Heart left ventricle (tissue), 16 donors: ENCODE results near the gene MYO7A. TPM values are rescaled to one million over a fixed set of nuclear protein-coding genes. Genes with fewer than 3 reads are reported as not detected.

Source experiments
- ATAC-seq, 4 donors: fragments of 200-7000 bp; cut with Tn5 transposase; one replicate each; pipeline ENCODE4 v1.9.1; 2020 to 2022; ENCODE audit warnings: moderate library complexity in 4 of 4, mild to moderate bottlenecking in 3 of 4, moderate number of reproducible peaks in 1 of 4
- DNase-seq, 5 donors: peaks; one replicate each; pipeline ENCODE4 v3.0.0-alpha.2; 2020
- H3K27ac ChIP-seq, 12 donors: fragments of 200-600 bp; sonication (generic) in 4 of 12; one replicate each; pipeline versions ENCODE4 v1.5.0 to v1.8.0; 2016 to 2022; ENCODE audit warnings: mild to moderate bottlenecking in 2 of 12
- H3K27me3 ChIP-seq, 9 donors: fragments of 200-600 bp; sonication (generic) in 2 of 9; one replicate each; pipeline versions ENCODE4 v1.5.1 to v1.8.0; 2016 to 2022; ENCODE audit warnings: mild to moderate bottlenecking in 3 of 9
- H3K36me3 ChIP-seq, 9 donors: fragments of 200-600 bp; sonication (generic) in 2 of 9; one replicate each; pipeline versions ENCODE4 v1.5.0 to v1.8.0; 2018 to 2022; ENCODE audit warnings: mild to moderate bottlenecking in 2 of 9
- H3K4me1 ChIP-seq, 12 donors: fragments of 200-600 bp; sonication (generic) in 4 of 12; one replicate each; pipeline versions ENCODE4 v1.5.0 to v1.8.0; 2016 to 2022; ENCODE audit warnings: mild to moderate bottlenecking in 3 of 12
- H3K4me3 ChIP-seq, 12 donors: fragments of 200-600 bp; sonication (generic) in 4 of 12; one replicate each; pipeline versions ENCODE4 v1.5.0 to v1.8.0; 2017 to 2022; ENCODE audit warnings: mild to moderate bottlenecking in 9 of 12, moderate library complexity in 4 of 12
- H3K9me3 ChIP-seq, 12 donors: fragments of 200-600 bp; sonication (generic) in 4 of 12; one replicate each; pipeline versions ENCODE4 v1.5.0 to v1.8.0; 2016 to 2022; ENCODE audit warnings: mild to moderate bottlenecking in 1 of 12
- POLR2A ChIP-seq, 2 donors: fragments of 450-650 bp; IDR thresholded peaks; one replicate each; pipeline ENCODE4 v1.6.1; 2017; ENCODE audit warnings: antibody characterized with exemption in 2 of 2, mild to moderate bottlenecking in 2 of 2, moderate library complexity in 2 of 2
- WGBS, 4 donors: extraction: QIAGEN DNeasy Blood & Tissue Kit in 2 of 4; methylation state at CpG; one replicate each; pipeline versions ENCODE4 v1.1.5 to v1.1.7; 2013 to 2018; 5-methylcytosine and 5-hydroxymethylcytosine counted together
- intact Hi-C, 10 donors: fragments of 100-400 bp; cut with DNase I; formaldehyde crosslinking; loops; one replicate each; pipeline versions ENCODE4 v1.11.1 to v1.14.2; 2022
- polyA plus RNA-seq, 2 donors: library from polyadenylated mRNA; stranded (reverse); fragments of 200-250 nt; gene quantifications; one replicate each; pipeline ENCODE4 v1.2.3, GENCODE V29; 2013
- total RNA-seq, 9 donors: library from RNA; depleted of rRNA in 2 of 9; stranded (reverse); fragments of >200 nt in 2 of 9; fragmentation: NEBNext Ultra II Directional in 3 of 9; extraction: Animal tissue kit (Norgen Biotek cat#: 25700) in 3 of 9; gene quantifications; one replicate each; pipeline versions ENCODE4 v1.1.0 to v1.2.4, GENCODE V29; 2016 to 2023
- TF ChIP-seq, protein P1 (sequence below), 12 donors: fragments of 200-600 bp; sonication (generic) in 4 of 12; IDR thresholded peaks; one replicate each; pipeline versions ENCODE4 v1.5.0 to v1.8.0; 2018 to 2022; ENCODE audit warnings: antibody characterized with exemption in 12 of 12, mild to moderate bottlenecking in 5 of 12
- donor health status: ischemic (EF 13 %, LVEDD 7.1; RV severe dilation, severe dysfunction).
- donor health status: healthy with polysubstance abuse.
- donor health status: DM: no; HTN: yes; CAD: no.
- donor health status: DM: no; HTN: no; CAD: no.
- donor health status: ischemic (EF 25% LVEDD 6.9; RV normal size, moderate dysfunction).
- donor health status: ischemic (EF 25% LVEDD 5.7; RV mildly dilated, moderate dysfunction).
- donor health status: healthy.
- donor health status: DM: yes; HTN: yes; CAD: no.
- donor health status: ischemic (EF 35%, LVEDD 5.7; RV mildly dilated, moderate dysfunction).
- donor health status: nonischemic (EF 11% LVEDD 7.7; RV severe dilation, severe dysfunction).
- donor health status: DM: yes; HTN: yes; CAD: no.
- donor health status: PGD.
- donor health status: ischemic (EF 29% LVEDD 5.4; RV normal size, mild dysfunction).
- donor health status: nonischemic (EF 23%, LVEDD 6.1; RV moderate dilation, normal function).

Gene MYO7A
- total and polyA plus RNA-seq, 11 donors, result 1.0 to 17.1 (median 2.7) TPM

DNA sequence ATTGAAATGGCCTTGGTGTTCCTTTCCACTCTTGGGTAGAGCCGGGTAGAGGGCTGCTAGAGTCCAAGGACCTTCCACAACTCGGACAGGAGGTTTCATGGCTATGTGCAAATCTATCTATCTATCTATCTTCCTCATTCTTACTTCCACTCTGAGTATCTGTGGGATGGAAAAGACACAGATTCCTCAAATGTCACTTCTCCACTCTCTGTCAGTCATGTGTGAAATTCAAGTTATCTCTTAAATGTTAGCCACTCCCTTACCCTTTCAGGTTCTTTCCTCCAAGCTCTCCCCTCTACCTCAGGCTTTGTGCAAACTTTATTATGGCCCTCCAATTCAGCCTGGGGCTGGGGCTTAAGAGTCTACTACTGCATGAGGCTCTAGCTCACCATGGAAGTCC is 89.1 kb downstream of the MYO7A start:
- Histone ChIP-seq H3K4me1 (no peaks in the 10 kb centered on the region), H3K36me3 (peaks cover 0 to 5% (median 0%) of the 10 kb centered on the region in 9 donors), H3K9me3 (no peaks in the 10 kb centered on the region), H3K4me3 (no peak overlapping the region), H3K27ac (no peak overlapping the region), H3K27me3 (no peaks in the 10 kb centered on the region)
- DNase-seq (no peak), ATAC-seq (no peak)
- TF ChIP-seq, protein P1, sequence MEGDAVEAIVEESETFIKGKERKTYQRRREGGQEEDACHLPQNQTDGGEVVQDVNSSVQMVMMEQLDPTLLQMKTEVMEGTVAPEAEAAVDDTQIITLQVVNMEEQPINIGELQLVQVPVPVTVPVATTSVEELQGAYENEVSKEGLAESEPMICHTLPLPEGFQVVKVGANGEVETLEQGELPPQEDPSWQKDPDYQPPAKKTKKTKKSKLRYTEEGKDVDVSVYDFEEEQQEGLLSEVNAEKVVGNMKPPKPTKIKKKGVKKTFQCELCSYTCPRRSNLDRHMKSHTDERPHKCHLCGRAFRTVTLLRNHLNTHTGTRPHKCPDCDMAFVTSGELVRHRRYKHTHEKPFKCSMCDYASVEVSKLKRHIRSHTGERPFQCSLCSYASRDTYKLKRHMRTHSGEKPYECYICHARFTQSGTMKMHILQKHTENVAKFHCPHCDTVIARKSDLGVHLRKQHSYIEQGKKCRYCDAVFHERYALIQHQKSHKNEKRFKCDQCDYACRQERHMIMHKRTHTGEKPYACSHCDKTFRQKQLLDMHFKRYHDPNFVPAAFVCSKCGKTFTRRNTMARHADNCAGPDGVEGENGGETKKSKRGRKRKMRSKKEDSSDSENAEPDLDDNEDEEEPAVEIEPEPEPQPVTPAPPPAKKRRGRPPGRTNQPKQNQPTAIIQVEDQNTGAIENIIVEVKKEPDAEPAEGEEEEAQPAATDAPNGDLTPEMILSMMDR (IDR thresholded peaks at IDR 0.05), result no peak
- TF ChIP-seq POLR2A (IDR thresholded peaks at IDR 0.05), result no peak
- intact Hi-C loops, result no loop called here
- 69 to 78% (median 72%) methylated on average over 2 of the region's 2 CpGs for WGBS, 4 donors

GRCh38 chr11:77223797-77224196 is 95.8 kb downstream of the MYO7A start:
- no peaks in the 10 kb centered on the region for H3K27me3 ChIP-seq
- intact Hi-C loops, result no loop called here
- no peaks in the 10 kb centered on the region for H3K4me1 ChIP-seq
- WGBS, 4 donors, result 67 to 78% (median 74%) methylated on average over 8 to 9 of the region's 9 CpGs
- peaks cover 0 to 4% (median 0%) of the 10 kb centered on the region in 12 donors for H3K9me3 ChIP-seq
- H3K27ac ChIP-seq, result no peak overlapping the region
- no peak overlapping the region for H3K4me3 ChIP-seq
- ATAC-seq, result no peak
- TF ChIP-seq POLR2A (IDR thresholded peaks at IDR 0.05), result no peak
- TF ChIP-seq, protein P1 (IDR thresholded peaks at IDR 0.05), result no peak
- DNase-seq, result no peak
- no peaks in the 10 kb centered on the region for H3K36me3 ChIP-seq

- no peak for DNase-seq
- Histone ChIP-seq H3K4me3 (no peak overlapping the region), H3K9me3 (peaks cover 0 to 4% (median 0%) of the 10 kb centered on the region in 12 donors), H3K27ac (no peak overlapping the region), H3K36me3 (no peaks in the 10 kb centered on the region), H3K4me1 (no peaks in the 10 kb centered on the region), H3K27me3 (peaks cover 0 to 6% (median 0%) of the 10 kb centered on the region in 9 donors)
- intact Hi-C loops, result no loop called here
- TF ChIP-seq, protein P1 (IDR thresholded peaks at IDR 0.05), result no peak
- TF ChIP-seq POLR2A (IDR thresholded peaks at IDR 0.05), result no peak
- WGBS, 4 donors, result 91 to 94% (median 92%) methylated on average over 5 of the region's 5 CpGs
- no peak for ATAC-seq
Measured at GRCh38 chr11:77230878-77231605, 103.0 kb downstream of the MYO7A start.

- Histone ChIP-seq H3K36me3 (no peaks in the 10 kb centered on the region), H3K27me3 (peaks cover 0 to 6% (median 0%) of the 10 kb centered on the region in 9 donors), H3K4me3 (no peak overlapping the region), H3K4me1 (no peaks in the 10 kb centered on the region), H3K9me3 (no peaks in the 10 kb centered on the region), H3K27ac (no peak overlapping the region)
- WGBS, 4 donors, result 74 to 89% (median 80%) methylated on average over 1 of the region's 1 CpG
- no peak for ATAC-seq
- TF ChIP-seq, protein P1 (IDR thresholded peaks at IDR 0.05), result no peak
- DNase-seq, result no peak
- intact Hi-C loops, result no loop called here
Measured at GRCh38 chr11:77231800-77232199, 103.8 kb downstream of the MYO7A start.
